Measurements from ENCODE around the gene LDHA. TPM values are rescaled to one million over a fixed set of nuclear protein-coding genes. Genes with fewer than 3 reads are reported as not detected.

Gene LDHA
- total RNA-seq, 4 donors from 2014 or later, result 220 to 579 (median 534) TPM

- H3K27ac ChIP-seq, result no peak overlapping the region
- H3K9me3 ChIP-seq, result no peaks in the 10 kb centered on the region
- H3K36me3 ChIP-seq, result peaks cover 0 to 52% (median 5%) of the 10 kb centered on the region in 3 donors
- no peak overlapping the region for H3K4me3 ChIP-seq
- peaks cover 0 to 9% (median 0%) of the 10 kb centered on the region in 4 donors for H3K4me1 ChIP-seq
- TF ChIP-seq, protein P1, sequence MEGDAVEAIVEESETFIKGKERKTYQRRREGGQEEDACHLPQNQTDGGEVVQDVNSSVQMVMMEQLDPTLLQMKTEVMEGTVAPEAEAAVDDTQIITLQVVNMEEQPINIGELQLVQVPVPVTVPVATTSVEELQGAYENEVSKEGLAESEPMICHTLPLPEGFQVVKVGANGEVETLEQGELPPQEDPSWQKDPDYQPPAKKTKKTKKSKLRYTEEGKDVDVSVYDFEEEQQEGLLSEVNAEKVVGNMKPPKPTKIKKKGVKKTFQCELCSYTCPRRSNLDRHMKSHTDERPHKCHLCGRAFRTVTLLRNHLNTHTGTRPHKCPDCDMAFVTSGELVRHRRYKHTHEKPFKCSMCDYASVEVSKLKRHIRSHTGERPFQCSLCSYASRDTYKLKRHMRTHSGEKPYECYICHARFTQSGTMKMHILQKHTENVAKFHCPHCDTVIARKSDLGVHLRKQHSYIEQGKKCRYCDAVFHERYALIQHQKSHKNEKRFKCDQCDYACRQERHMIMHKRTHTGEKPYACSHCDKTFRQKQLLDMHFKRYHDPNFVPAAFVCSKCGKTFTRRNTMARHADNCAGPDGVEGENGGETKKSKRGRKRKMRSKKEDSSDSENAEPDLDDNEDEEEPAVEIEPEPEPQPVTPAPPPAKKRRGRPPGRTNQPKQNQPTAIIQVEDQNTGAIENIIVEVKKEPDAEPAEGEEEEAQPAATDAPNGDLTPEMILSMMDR (IDR thresholded peaks at IDR 0.05), result no peak
- no peak for TF ChIP-seq POLR2A (IDR thresholded peaks at IDR 0.05)
- no peak for DNase-seq
- no peaks in the 10 kb centered on the region for H3K27me3 ChIP-seq
These were observed 14.4 kb downstream of the LDHA start for GRCh38 chr11:18408558-18409291.

DNA sequence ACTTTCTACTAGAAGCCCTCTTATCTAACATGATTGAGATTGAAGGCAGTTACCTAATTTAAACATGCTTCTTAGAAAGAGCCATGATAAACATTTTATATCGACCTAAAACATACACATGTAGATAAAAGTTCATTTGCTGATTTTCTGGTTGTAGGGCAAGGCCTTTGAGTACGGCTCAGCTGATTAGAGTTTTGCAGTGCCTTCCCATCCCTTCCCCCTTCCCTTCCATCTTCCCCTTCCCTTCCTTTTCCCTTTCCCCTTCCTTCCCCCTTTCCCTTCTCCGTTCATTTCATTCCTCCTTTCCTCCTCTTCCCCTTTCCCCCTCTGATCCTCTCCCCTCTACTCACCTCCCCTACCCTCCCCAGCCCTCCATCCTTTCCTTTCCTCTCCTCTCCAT is 22.1 kb downstream of the LDHA start:
- no peaks in the 10 kb centered on the region for H3K27me3 ChIP-seq
- H3K27ac ChIP-seq, result no peak overlapping the region
- no peak for TF ChIP-seq POLR2A (IDR thresholded peaks at IDR 0.05)
- TF ChIP-seq, protein P1 (IDR thresholded peaks at IDR 0.05), result no peak
- DNase-seq, result no peak
- H3K9me3 ChIP-seq, result no peaks in the 10 kb centered on the region
- H3K4me1 ChIP-seq, result peaks cover 0 to 9% (median 0%) of the 10 kb centered on the region in 4 donors
- no peaks in the 10 kb centered on the region for H3K36me3 ChIP-seq
- no peak overlapping the region for H3K4me3 ChIP-seq

DNA sequence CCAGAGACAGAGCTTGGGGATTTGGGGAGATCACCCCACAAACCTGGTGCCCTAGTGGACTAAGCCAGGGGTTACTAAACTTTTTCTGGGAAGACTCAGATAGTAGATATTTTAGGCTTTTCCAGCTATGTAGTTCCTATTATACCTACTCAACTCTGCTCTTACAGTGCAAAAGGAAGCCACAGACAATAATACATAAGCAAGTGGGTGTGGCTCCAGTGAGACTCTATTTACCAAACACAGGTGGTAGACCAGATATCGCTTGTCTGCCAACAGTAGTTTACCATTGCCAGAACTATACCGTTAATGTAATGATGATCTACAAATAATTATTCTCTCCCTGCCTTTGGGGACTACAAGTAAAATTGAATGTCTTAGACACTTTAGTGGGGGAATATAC is 24.7 kb downstream of the LDHA start:
- DNase-seq, result no peak
- Histone ChIP-seq H3K27me3 (no peaks in the 10 kb centered on the region), H3K4me1 (no peaks in the 10 kb centered on the region), H3K9me3 (no peaks in the 10 kb centered on the region), H3K4me3 (no peak overlapping the region), H3K27ac (no peak overlapping the region), H3K36me3 (no peaks in the 10 kb centered on the region)
- TF ChIP-seq, protein P1 (IDR thresholded peaks at IDR 0.05), result no peak
- no peak for TF ChIP-seq POLR2A (IDR thresholded peaks at IDR 0.05)

- TF ChIP-seq POLR2A (IDR thresholded peaks at IDR 0.05), result no peak
- TF ChIP-seq, protein P1 (IDR thresholded peaks at IDR 0.05), result no peak
- H3K9me3 ChIP-seq, result no peaks in the 10 kb centered on the region
- no peak overlapping the region for H3K27ac ChIP-seq
- no peak overlapping the region for H3K4me3 ChIP-seq
- H3K27me3 ChIP-seq, result no peaks in the 10 kb centered on the region
- H3K4me1 ChIP-seq, result no peaks in the 10 kb centered on the region
- no peak for DNase-seq
- no peaks in the 10 kb centered on the region for H3K36me3 ChIP-seq
These were observed 25.7 kb downstream of the LDHA start for GRCh38 chr11:18420067-18420466.

DNA sequence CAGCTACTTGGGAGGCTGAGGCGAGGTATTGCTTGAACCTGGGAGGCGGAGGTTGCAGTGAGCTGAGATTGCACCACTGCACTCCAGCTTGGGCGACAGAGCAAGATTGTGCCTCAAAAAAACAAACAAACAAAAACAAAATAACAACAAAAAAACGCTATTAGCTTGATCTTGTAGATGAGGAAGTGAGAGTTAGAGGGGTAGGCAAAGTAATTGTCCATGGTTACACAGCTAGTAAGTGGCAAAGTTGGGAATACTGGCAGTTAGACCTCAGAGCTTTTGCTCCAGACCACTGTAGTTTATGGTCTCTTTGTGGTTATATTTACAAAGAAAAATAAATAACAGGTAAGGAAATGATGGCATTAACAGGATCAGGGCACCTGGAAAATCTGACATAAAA is 32.9 kb downstream of the LDHA start:
- no peaks in the 10 kb centered on the region for H3K36me3 ChIP-seq
- TF ChIP-seq, protein P1 (IDR thresholded peaks at IDR 0.05), result no peak
- TF ChIP-seq POLR2A (IDR thresholded peaks at IDR 0.05), result no peak
- H3K9me3 ChIP-seq, result no peaks in the 10 kb centered on the region
- no peak for DNase-seq
- no peak overlapping the region for H3K27ac ChIP-seq
- H3K4me3 ChIP-seq, result no peak overlapping the region
- H3K27me3 ChIP-seq, result no peaks in the 10 kb centered on the region
- no peaks in the 10 kb centered on the region for H3K4me1 ChIP-seq
